Colon (tissue), 2 donors: ENCODE measurements around the gene TMEM14A.
"Not testable (repeated sequence)": the region's sequence is repeated elsewhere in the genome, so short reads cannot be mapped to it uniquely, and the experiment has no call there.

Experiments
- FAIRE-seq: peaks from 2 replicates; lab custom pipeline; 2012; peaks lifted over from hg19 to GRCh38; lab: Jason Lieb, UNC
- donor health status: control.
- donor health status: control.

TMEM14A gene

DNA sequence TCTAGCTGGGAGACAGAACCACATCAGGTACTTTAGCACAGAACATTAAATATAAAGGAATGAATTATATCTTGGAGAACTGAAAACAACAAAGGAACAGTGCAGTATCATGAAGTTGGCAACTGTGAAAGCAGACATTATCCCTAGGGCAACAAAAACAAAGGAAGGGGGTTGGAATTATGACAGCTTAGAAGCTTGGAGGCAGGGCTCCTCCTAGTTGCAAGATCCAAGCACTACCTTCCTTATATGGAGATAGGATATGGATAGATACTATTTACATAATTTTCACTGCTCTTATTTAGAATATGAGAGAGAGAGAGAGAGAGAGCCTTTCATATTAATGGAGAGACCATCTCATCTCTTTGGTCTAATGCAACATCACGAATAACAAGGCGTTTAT lies 27.0 kb downstream of the TMEM14A start:
- FAIRE-seq, result no peak

DNA sequence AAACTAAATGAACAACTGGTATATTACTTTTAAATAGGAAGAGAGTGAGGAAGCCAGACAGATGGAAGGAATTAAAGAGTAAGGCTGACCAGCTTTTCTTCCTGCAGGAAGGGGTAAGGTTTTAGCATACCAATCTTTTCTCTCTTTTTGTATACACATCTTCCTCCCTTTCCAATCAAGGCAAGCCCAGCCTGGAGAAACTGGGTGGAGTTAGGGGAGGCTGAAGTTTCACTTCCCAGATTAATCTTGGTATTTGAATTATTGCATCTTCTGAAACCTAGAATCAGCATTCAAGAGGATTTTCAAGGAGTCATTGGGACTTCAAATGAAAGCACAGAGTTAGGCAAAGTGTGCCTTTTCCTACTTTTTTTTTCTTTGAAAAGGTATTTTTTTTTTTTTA lies 33.1 kb downstream of the TMEM14A start:
- no peak for FAIRE-seq

DNA sequence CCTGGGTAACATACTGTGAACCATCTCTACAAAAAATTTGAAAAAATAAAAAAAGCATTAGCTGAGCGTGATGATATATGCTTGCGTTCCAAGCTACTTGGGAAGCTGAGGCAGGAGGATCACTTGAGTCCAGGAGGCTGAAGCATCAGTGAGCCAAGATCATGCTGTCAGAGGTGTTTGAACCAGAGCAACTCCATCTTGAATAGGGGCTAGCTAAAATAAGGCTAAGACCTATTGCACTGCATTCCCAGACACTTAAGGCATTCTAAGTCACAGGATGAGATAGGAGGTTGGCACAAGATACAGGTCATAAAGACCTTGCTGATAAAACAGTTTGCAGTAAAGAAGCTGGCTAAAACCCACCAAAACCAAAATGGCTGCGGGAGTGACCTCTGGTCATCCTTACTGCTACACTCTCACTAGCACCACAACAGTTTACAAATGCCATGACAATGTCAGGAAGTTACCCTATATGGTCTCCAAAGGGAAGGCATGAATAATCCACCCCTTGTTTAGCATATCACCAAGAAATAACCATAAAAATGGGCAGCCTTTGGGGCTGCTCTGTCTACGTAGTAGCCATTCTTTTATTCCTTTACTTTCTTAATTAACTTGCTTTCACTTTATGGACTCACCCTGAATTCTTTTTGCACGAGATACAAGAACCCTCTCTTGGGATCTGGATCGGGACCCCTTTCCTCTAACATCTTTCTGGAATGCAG lies 34.0 kb downstream of the TMEM14A start:
- FAIRE-seq, result not testable (repeated sequence)

DNA sequence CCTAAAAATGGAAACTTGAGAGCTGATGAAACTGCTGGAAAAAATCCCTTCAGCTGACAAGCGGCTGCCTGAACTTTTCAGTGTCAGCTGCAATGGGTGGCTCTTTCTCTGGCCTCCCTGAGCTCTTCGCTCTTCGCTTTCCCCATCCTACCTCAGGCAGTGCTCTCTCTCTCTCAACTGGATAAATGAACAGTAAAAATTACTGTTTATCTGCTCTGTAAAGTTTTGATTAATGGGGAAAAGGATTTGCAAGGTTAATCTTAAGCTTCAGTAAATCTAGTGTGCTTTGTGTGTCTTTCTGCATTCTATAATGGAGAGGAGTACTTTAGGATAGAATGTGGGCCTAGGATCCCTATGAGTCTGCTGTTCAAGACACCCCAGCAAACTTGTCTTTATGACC lies 35.1 kb downstream of the TMEM14A start:
- no peak for FAIRE-seq

DNA sequence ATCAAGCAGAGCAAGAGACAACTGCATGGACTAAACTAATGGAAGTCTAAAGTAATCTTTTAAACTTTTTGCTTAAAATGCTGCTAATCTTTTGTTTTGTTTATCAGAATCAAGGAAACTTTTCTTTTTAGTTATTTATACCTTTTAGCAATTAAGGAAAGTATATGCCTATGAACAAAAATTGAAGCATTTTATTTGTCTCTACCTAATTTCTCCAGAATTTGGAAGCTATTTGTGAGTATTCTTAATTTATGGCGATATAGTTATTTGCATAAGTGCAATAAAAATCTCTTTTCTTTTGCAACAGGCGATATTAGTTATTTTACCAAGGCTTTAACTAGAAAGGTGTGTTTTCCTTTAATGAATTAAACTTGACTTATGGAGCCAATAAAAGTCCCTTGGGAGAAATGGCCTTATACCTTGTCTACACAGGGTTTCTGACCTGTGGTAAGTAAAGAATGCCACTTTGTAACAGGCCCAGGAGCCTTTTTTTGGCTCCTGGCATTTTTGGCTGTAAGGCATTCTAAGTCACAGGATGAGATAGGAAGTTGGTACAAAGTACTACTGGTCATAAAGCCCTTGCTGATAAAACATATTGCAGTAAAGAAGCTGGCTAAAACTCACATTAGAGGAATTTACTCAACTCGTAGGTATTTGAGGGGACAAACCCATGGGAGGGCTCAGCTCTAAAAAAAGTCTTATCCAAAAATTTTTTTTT lies 37.2 kb downstream of the TMEM14A start:
- FAIRE-seq, result no peak

DNA sequence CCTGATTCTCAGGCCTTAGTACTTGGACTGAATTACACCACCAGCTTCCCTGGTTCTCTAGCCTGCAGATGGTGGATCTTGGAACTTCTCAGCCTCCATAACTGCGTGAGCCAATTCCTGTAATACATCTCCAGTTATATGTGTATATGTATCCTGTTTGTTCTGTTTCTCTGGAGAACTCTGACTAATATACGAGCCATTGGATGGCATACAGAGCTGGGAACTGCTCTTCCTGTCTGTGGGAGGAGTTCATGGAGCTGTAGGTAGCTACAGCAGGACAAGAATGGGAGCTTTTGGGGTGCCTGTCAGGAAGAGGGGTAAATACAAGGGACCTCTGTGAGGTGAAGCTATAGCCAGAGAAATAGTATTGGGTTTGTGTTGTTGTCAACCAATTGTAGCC lies 41.2 kb downstream of the TMEM14A start:
- FAIRE-seq, result no peak

DNA sequence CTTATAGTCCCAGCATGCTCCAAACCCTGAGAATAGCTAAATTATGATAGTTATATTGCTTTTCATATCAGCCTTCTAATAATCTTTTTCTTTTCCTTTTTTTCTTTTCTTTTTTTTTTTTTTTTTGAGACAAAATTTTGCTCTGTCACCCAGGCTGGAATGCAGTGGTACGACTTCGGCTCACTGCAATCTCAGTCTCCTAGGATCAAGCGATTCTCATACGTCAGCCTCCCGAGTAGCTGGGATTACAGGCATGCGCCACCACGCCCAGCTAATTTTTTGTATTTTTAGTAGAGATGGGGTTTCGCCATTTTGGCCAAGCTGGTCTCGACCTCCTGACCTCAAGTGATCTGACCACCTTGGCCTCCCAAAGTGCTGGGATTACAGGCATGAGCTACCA lies 43.8 kb downstream of the TMEM14A start:
- FAIRE-seq, result not testable (repeated sequence)

DNA sequence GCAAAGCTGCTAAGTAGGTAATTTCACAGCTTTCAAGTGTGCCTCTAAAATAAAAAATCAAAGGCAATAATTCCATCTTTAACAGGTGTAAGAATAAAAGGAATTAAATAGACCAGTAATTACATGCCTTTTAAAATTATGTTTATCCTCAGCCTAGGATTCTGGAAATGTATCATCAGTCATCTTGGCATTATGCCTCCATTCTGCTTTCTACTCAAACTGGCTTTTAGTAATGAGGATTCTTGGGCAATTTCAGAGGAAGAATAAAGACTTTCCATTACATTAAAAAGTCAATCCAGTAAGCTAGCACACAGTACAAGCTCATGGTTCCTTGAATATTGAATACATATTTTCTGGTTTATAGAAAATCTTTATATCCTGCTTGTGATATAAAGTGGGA lies 47.6 kb downstream of the TMEM14A start:
- FAIRE-seq, result no peak

DNA sequence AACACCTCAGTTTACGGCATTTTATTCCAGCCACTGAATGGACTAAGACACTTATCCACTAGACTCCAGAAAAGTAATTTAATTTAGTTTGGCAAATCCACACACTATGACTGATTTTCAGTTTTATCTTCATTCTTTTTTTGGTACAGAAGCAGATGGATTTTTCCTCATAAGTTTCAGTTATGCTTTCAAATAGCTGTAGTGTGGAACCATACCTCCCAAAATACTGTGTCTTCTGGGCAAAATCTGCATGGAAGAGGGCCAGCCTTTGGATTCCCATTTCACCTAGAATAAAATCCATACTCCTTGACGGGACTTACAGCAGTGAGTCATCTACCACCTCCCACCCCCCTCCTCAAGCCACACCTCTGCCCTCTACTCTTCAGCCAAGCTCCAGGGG lies 49.4 kb downstream of the TMEM14A start:
- FAIRE-seq, result no peak

DNA sequence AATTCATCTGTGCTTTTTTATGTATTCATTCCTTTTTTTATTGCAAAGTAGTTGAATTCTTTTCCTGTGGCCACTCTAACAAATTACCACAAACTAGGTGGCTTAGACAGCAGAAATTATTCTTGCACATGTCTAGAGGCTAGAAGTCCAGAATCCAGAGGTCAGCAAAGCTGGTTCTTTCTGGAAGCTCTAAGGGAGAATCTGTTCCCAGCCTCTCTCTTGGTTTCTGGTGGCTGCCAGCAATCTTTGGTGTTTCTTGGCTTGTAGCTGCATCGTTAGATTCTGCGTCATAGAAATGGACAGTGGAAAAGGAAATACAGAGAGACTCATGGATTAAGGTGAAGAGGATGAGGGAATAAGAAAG lies 53.1 kb downstream of the TMEM14A start:
- no peak for FAIRE-seq

DNA sequence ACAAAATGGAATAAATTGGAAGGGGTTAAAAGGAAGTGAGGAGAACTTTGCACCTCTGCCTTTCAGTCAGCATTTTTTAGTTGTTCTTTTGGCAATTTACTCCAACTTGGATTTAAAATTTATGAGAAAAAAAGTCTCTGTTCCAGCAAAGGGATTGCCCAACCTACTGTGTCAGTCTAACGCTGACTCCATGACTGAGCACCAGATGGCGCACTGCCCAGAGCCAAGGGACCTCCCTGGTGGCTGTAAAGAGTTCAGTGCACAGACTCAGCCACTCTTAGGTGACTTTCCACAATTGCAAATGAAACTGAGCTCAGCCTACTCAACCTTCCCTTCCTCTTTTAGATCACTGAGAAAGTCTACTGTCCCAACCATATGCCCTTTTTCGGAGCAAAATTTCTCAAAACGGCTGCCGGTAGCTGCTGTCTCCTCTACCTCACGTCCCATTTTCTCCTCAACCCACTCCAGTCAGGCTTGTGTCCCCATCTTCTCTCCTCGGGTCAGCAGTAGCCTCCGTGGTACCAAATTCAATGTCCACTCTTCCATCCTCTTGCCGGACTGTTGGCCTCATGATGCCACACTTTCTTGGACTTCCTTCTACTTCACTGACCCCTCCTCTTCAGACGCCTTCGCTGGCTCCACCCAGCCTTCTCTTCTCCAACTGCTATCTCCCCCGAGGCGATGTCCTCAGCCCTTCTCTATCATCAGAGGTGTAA lies 53.7 kb downstream of the TMEM14A start:
- FAIRE-seq, result no peak

DNA sequence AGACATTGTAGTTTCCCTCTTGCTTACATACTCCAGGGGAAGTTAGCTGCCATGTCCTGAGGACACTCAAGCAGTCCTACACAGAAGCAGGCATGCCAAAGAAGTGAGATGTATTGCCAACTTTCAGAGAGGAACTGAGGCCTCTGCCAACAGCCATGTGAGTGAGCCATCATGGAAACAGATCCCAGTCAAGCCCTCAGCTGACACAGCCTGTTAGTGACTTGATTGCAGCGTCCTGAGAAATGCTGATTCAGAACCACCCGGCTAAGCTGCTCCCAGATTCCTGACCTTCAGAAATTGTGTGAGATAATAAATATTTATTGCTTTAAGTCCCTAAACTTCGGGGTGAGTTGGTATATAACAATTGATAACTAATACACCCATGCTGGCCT lies 54.2 kb downstream of the TMEM14A start:
- FAIRE-seq, result no peak

DNA sequence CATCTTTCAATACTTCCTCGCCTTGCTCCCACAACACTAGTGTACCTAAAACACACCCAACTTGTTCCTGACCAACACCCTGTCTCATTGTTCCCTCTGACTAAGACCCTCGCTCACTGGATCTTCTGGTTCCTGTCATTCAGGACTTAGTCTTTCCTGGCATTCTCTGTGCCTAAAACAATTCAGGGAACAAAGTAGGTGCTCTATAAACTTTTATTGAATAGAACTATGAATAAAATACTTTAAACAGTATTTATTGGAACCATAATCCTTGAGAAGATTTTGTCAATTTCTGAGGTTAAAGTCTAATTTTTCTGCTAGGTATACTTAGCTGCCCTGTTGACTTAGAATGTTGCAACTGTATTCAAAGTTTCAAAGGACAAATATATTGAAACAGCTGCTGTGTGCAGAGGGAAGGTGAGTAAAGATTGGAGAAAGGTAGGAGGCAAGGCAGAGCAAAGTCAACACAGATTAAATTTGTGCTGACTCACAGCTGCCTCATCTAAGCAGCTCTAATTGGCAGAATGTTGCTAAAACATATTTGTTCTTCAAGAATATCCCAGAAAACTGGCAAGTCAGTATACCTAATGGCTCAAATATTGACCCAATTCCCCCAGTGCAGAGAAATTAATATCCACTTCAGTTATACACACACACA lies 54.8 kb downstream of the TMEM14A start:
- FAIRE-seq, result no peak

DNA sequence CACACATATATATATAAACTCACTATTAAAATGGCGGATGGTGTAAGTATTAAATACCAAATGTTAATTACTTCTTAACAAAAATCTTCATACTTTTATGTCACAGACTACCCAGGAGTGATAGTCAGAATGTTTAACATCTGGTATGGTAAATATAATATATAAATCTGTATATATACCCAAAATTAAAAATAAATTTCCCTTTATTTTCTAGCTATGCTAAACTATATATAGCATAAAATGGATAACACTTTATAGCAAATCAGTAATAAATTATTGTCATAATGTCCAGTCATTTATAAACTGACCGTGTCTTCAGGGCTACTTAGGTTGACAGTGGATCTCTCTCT lies 55.3 kb downstream of the TMEM14A start:
- no peak for FAIRE-seq

DNA sequence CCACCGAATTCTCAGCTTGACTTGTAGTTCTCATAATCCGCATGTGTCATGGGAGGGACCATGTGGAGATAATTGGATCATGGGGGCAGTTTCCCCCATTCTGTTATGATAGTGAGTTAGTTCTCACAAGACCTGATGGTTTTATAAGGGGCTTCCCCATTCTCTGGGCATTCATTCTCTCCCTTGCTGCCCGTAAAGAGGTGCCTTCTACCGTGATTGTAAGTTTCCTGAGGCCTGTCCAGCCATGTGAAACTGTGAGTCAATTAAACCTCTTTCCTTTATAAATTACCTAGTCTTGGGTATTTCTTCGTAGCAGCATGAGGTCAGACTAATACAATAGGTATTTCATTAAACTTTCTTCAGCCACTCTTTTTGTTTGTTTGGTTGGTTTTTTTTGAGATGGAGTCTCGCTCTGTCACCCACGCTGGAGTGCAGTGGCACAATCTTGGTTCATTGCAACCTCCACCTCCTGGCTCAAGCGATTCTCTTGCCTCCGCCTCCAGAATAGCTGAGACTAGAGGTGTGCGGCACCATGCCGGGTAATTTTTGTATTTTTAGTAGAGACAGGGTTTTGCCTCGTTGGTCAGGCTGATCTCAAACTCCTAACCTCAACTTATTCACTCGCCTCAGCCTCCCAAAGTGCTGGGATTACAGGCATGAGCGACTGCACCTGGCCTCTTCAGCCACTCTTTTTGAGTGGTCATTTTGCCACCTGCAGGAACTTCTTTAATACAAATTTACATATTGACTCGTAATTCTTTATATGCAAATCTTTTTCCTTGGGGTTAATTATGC lies 56.0 kb downstream of the TMEM14A start:
- no peak for FAIRE-seq

DNA sequence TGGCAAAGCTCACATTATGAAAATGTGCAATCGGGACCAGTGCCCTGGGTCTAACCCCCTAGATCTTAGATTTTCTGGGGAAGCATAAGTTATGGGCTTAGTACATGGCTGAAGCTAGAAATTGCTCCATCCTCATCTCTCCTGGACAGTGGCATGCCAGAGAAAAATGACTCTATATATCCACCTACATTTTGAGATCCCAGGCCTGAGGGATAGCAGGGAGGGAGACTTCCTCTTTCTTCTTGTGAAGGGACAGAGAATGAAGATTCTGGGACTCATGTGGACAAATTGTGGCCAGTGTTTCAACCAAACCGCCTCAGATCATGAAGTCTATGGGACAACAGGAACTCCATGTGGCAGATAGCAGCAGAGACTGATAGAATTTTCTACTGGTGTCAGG lies 57.0 kb downstream of the TMEM14A start:
- no peak for FAIRE-seq

DNA sequence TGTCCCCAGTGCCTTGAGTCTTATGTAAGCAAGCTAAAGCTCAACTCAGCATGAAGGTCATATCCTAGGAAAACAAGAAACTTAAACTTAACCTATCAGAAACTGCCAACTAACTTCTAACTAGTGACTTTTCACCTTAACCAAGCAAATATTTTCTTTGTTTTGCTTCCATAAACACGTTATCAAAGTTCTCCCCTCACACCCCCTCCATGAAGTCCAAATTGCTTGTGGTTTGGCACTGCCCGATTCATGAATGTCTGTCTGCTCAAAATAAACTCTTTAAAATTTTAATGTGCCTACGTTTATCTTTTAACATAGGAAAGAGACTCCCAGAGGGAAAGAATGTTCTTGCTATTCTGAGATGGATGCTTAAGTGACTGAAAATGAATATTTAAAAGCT lies 57.5 kb downstream of the TMEM14A start:
- FAIRE-seq, result no peak

DNA sequence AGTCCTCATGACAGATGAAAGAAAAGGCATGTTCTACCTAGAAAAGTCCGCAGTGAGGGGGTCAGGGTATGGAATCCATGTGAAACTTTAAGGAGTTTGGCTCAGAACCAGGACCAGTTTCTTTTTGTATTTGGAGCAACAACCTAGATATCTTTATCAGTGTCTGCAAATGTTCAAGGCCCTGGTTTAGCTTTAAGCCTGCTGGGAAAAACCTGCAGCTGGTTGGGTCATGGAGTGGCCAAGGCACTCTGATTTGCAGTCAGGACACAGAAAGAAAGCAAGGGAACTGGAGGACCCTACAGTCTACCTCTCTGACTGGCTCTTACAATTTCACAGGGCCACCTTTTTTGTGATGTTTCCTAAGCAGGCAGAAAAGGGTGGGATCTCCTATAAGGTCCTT lies 58.7 kb downstream of the TMEM14A start:
- FAIRE-seq, result no peak

DNA sequence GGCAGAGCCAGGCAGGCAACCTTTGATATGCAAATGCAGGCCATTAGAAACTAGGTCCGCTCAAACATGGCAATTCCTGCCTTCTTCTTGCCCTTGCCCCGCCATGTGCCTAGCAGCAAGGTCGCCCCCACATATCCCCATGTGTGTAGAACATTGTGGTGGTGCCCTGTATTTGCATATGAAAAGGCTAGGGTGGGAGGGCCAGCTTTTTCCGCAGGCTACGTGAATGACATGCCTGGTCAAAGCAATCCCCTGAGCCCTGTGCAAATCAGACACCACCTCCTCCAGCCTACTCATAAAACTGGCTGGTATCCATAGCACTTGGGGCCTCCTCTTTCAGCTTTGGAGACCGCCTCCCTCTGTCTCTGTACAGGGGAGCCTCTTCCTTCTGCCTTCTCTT lies 60.8 kb downstream of the TMEM14A start:
- no peak for FAIRE-seq

DNA sequence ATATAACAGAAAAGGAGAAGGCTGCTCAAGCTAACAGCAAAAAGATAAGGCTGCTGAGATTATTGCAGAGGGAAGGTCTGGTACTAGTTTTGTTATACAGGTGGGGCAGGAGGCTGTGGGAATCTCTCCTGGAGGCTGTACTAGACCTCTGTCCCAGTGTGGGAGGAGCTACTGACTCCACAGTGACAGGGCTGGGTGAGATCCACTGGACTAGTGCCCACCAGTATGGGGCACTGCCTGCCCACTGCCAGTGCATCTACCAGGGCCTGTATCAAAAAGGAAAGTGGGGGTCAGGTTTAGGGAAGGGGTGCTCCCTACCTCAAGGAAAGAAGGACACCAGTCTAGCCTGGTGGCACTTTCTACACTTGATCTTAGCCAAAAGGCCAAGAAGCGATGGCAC lies 62.3 kb downstream of the TMEM14A start:
- FAIRE-seq, result no peak

DNA sequence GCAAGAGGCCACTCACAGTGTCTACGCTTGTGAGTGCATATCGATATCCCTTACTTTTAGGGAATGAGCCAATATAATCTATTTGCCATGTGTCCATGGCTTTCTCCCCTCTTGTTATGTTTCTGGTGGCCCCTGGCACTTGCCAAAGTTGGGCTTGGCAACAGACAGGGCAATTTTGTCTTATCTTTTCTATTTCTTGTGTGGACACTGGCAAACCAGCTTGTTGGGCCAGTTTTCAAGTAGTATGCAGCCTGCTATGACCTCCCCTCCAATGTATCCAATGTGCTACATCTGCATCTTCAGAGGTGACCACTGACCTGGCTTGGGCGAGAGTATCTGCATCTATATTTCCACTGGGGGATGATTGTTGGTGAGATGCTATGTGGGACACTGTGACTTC lies 63.2 kb downstream of the TMEM14A start:
- no peak for FAIRE-seq

DNA sequence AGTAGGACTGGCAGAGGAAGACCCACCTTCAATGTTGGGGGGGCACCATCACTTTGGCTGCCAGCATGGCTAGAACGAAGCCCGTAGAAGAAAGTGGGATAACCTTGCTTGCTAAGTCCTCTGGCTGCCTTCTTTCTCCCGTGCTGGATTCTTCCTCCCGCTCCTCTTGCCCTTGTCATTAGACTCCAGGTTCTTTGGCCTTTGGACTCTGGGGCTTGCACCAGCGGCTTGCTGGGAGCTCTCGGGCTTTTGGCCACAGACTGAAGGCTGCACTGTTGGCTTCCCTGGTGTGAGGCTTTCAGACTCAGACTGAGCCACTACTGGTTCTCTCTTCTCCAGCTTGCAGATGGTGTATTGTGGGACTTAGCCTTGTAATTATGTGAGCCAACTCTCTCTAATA lies 64.2 kb downstream of the TMEM14A start:
- FAIRE-seq, result no peak
